ENCODE measurements around the gene CCDC148.
"Not testable (repeated sequence)": the region's sequence is repeated elsewhere in the genome, so short reads cannot be mapped to it uniquely, and the experiment has no call there.

Gene CCDC148

DNA sequence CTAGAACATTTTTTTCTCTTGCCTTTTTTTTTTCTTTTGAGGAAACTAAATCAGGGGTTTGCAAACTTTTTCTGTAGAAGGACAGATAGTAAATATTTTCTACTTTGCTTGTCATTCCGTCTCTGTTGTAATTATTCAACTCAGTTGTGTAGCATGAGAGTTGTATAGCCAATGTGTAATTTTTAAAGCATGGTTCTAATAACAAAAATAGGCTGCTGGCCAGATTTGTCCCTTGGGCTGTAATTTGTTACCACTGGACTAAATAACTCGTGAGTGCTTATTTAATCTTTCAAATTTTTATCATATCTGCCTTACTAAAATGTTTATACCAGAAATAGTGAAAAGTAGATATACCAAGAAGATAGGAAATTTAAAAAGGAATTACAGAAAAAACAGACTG is 43.0 kb downstream of the CCDC148 start:
- no peak for DNase-seq

- DNase-seq, result no peak
Measured at GRCh38 chr2:158412206-158412605, 44.3 kb downstream of the CCDC148 start.

- no peak for DNase-seq
Measured at GRCh38 chr2:158411748-158412147, 44.8 kb downstream of the CCDC148 start.

GRCh38 chr2:158410132-158410531 is 46.4 kb downstream of the CCDC148 start:
- no peak for DNase-seq

GRCh38 chr2:158407031-158407430 is 49.5 kb downstream of the CCDC148 start:
- DNase-seq, result no peak

DNA sequence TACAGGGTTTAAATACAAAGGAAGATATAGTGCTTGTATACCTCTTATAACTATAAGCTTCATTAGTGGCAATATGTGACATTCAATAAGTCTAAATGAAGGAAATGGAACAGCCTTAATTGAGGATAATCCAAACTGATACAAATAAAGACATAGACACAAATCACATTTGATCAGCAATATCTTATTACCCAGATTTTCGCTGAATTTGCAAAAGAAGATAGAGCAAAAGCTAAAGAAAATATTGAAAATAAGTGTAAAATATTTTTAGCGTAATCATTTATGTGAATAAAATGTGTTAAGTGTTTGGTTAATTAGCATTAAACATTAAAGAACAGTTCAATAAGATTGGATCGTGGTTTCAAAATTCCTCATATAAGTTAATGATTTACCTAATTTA is 51.2 kb downstream of the CCDC148 start:
- DNase-seq, result no peak

DNA sequence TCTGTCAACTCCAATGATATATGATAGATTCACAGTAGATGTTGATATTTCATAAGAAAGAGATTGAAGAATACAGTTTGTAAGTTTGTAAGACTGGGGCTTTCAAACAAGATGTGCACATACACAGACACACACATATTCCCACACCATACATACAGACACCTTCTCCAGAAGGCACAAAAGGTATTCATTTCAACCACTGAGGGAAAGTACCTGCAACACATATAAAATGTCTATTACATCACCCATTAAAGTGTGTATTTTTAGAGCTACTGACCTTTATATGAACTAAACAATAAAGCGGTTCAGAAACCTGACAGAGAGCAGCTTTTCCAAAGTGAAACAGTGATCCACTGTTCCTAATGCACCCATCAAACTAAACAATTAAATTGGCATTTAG is 53.3 kb downstream of the CCDC148 start:
- no peak for DNase-seq

GRCh38 chr2:158402665-158403064 is 53.9 kb downstream of the CCDC148 start:
- no peak for DNase-seq

DNA sequence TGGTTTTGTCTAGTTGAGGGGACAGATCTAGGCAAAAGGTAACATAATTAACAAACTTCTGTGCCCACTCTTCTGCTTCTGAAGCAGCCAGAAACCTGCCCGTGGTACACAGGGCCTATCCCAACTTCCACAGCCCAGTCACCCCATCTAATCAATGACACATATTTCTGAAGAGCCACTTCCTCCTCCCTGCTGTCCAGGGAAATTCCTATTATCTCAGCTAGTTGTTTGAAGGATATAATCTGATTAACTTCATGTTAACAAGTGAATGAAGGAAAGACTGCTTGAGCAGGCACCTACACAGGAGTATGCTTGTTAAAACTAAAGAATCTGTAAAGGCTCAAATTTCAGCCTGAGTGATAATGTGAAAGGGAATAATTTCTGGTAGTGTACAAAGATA is 61.4 kb downstream of the CCDC148 start:
- no peak for DNase-seq

GRCh38 chr2:158394453-158394852 is 62.1 kb downstream of the CCDC148 start:
- DNase-seq, result no peak

DNA sequence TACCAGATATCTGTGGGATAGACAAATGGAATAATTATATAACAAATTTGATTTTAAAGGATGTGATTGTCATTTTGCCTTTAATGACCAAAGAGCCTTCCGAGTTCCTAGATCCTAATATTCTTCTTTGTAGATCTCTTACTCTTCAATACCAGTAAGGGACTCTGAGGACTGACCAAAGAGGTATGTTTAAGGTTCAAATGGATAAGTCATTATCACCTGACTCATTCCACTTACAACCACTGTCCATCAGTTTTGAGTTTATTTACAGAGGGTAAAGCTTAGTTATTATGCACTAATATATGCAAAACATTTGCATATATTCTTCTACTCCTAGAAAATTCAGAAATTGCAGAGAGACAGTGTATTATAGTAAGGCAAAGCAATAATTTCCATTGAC is 62.7 kb downstream of the CCDC148 start:
- DNase-seq, result peak in 1 of 2 experiments; percentile 37

DNA sequence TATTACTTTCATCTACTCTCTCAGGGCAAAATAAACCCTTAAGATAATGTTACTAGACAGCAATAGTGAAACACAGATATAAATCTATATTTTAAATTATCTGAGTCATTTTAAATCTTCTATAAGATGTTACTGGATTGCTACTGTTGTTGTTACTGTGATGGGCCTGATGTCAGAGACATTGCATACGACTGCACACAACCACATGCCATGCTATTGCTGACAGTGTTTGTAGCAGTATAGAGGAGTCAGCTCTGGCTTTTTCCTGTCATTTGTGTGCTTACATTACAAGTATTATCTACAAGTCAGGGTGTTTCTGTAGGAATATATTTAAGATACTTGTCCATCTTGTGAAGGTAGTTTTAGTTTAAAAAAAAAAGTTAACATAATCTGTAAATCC is 63.9 kb downstream of the CCDC148 start:
- no peak for DNase-seq

GRCh38 chr2:158391876-158392275 is 64.7 kb downstream of the CCDC148 start:
- DNase-seq, result no peak

DNA sequence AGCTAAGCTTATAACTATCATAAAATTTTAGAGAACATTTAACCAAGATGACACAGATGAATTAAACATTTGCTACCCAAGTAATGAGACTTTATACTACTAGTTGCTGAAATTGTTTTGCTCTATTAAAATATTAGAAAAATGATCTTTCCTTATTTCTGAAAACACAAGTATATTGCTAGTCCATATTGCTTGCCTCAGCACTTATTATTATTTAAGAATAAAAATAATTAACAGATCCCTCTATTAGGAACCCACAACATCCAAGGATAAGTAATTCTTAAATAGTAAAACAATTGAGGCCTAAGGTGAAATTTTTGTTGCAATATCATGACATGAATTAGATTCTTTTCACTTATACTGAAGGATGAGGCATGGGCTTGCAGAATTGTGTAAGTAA is 65.2 kb downstream of the CCDC148 start:
- no peak for DNase-seq

GRCh38 chr2:158388159-158388558 is 68.4 kb downstream of the CCDC148 start:
- no peak for DNase-seq

- DNase-seq, result no peak
Measured at GRCh38 chr2:158385646-158386045, 70.9 kb downstream of the CCDC148 start.

DNA sequence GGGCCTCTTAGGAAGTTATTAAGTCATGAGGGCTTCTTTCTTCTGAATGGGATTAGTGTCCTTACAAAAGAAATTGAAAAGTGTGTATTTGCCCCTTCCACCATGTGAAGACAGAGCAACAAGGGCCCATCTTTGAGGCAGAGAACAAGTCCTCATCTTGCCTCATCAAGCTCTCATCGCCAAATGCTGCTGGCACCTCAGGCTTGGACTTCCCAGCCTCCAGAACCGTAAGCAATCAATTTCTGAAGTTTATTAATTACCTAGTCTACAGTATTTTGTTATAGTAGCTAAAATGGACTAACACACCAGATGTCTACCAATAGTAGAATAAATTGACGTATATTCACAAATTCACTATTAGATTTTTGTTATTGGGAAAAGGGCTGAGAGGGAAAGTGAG is 74.6 kb downstream of the CCDC148 start:
- DNase-seq, result no peak

- no peak for DNase-seq
Measured at GRCh38 chr2:158381205-158381604, 75.3 kb downstream of the CCDC148 start.

DNA sequence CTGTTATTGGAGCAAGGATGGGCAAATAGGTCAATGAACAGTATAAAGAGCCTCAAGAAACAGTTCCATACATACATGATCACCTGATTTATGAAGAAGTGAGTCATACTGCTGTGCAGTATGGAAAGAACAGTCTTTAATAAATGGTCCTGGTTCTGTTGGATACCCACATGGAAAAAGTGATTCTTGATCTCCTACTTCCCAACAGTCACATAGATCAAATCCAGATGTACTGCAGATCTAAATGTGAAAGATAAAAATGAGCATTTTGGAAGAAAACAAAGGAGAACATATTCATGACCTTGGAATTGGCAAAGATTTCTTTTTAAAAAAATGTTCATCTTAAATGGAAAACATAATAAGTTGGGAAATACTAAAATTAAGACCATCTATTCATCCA is 75.8 kb downstream of the CCDC148 start:
- no peak for DNase-seq

DNA sequence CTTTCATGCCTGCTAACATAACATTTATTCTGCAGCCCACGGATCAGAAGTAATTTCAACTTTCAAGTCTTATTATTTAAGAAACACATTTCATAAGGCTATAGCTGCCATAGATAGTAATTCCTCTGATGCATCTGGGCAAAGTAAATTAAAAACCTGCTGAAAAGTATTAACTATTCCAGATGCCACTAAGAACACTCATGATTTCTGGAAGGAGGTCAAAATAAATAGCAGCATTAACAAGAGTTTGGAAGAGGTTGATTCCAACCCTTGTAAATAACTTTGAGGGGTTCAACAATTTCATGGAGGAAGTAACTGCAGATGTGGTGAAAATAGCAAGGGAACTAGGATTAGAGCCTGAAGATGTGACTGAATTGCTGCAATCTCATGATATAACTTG is 77.6 kb downstream of the CCDC148 start:
- no peak for DNase-seq

DNA sequence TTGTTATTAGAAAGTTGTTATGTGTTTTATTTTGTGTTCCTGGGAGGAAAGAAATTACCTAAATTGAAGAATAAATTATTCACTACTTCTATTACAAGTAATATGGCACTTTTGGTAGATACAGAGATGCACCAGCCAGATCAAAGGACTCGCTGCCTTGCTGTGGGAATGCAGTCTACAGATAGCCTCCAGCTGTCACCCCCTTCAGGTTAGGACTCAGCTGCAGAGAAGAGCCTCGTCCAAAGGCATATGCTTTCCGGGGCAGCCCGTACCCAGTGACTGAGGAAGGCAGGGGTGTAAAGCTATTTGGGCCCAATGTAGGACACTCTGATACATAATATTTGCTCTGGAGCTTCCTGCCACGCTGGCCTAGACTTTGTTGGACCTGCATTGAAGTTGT is 90.2 kb downstream of the CCDC148 start:
- DNase-seq, result no peak

GRCh38 chr2:158359846-158360245 is 96.7 kb downstream of the CCDC148 start:
- no peak for DNase-seq

DNA sequence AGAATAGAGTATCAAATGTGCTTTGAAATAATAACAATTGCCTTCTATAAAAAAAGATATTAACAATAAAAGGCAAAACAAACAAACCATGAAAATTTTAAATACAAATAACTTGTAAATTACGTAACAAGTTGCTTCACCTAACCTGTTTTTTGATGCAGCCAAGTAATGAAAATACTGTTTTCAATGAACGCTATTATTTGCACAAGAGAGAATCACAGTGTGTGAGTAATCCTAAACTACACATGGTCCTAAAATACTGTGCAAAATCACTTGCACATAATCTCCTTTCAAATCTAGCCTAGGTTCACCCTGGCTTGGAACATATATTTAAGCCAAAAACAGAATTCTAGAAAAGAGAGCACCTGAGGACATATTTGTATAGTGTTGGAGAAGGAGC is 98.9 kb downstream of the CCDC148 start:
- no peak for DNase-seq

DNA sequence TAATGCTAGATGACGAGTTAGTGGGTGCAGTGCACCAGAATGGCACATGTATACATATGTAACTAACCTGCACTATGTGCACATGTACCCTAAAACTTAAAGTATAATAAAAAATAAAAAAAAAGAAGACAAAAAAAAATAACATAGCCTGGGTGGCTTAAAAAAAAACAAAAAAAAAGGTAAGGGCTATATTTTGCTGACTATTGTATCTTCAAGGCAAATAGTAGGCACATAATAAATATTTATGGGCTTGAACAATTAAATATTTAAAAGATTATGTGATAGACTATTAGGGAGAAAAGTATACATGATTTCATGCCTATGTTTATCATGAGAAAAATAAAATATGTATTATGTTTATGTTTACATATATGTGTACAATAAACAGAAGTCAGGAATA is 99.4 kb downstream of the CCDC148 start:
- DNase-seq, result no peak

DNA sequence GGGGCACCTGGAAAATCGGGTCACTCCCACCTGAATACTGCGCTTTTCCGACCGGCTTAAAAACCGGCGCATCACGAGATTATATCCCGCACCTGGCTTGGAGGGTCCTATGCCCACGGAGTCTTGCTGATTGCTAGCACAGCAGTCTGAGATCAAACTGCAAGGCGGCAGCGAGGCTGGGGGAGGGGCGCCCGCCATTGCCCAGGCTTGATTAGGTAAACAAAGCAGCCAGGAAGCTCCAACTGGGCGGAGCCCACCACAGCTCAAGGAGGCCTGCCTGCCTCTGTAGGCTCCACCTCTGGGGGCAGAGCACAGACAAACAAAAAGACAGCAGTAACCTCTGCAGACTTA is 105.1 kb downstream of the CCDC148 start:
- DNase-seq, result not testable (repeated sequence)

- DNase-seq, result not testable (repeated sequence)
Measured at GRCh38 chr2:158350751-158351465, 105.6 kb downstream of the CCDC148 start.
